Stimulated activated CD4-positive, alpha-beta T cell treated with anti-CD3 and anti-CD28 coated beads, Interleukin-2, amount 100 ng/mL, for 48 hours (primary cell): Measurements from ENCODE around the gene SDK1.

Experiments
- DNase-seq, 2 donors: peaks; one replicate each; pipeline ENCODE4 v3.0.0-alpha.2; 2020

SDK1 gene, protein sequence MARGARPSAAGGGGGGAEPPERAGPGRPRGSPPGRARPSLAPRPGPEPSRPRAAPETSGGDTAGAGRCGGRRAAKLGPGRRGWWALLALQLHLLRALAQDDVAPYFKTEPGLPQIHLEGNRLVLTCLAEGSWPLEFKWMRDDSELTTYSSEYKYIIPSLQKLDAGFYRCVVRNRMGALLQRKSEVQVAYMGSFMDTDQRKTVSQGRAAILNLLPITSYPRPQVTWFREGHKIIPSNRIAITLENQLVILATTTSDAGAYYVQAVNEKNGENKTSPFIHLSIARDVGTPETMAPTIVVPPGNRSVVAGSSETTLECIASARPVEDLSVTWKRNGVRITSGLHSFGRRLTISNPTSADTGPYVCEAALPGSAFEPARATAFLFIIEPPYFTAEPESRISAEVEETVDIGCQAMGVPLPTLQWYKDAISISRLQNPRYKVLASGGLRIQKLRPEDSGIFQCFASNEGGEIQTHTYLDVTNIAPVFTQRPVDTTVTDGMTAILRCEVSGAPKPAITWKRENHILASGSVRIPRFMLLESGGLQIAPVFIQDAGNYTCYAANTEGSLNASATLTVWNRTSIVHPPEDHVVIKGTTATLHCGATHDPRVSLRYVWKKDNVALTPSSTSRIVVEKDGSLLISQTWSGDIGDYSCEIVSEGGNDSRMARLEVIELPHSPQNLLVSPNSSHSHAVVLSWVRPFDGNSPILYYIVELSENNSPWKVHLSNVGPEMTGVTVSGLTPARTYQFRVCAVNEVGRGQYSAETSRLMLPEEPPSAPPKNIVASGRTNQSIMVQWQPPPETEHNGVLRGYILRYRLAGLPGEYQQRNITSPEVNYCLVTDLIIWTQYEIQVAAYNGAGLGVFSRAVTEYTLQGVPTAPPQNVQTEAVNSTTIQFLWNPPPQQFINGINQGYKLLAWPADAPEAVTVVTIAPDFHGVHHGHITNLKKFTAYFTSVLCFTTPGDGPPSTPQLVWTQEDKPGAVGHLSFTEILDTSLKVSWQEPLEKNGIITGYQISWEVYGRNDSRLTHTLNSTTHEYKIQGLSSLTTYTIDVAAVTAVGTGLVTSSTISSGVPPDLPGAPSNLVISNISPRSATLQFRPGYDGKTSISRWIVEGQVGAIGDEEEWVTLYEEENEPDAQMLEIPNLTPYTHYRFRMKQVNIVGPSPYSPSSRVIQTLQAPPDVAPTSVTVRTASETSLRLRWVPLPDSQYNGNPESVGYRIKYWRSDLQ (N-terminal part only)

GRCh38 chr7:3300651-3301448 is at the start of gene SDK1:
SDK1 (plus strand) TSS chr7:3301252; CDS start chr7:3301587, 335 bp downstream.
- peak; percentile 90 to 96 for DNase-seq

GRCh38 chr7:3254718-3255117 is 46.3 kb upstream of the SDK1 start:
- DNase-seq = no peak

DNA sequence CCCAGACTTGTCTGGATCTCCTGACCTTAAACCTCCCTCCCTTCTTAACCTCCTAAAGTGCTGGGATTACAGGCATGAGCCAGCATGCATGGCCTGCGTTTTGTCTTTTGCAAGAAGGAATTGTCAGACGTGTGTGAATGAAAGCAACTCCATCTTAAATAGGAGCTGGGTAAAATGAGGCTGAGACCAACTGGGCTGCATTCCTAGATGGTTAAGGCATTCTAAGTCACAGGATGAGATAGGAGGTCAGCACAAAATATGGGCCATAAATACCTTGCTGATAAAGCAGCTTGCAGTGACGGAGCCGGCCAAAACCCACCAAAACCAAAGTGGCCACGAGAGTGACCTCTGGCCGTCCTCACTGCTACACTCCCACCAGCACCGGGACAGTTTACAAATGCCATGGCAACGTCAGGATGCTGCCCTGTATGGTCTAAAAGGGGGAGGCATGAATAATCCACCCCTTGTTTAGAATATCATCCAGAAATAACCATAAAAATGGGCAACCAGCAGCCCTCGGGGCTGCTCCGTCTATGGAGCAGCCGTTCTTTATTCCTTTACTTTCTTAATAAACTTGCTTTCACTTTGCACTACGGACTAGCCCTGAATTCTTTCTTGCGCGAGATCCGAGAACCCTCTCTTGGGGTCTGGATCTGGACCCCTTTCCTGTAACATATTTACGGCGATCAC is 41.2 kb upstream of the SDK1 start:
- no peak for DNase-seq

DNA sequence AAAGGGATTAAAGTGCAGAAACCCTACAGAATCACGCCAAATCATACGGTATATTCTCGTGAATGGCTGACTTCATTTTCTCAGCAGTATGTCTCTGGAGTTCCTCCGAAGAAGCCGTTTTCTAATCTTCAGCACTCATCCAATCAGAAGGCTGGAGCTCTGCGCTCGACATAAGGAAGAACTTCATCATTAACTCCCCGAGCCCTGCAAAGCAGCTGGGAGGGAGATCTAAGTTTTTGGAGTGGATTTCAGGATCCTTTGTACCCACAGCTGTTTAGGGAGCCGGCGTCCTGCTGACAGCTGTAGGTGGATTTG is 40.7 kb upstream of the SDK1 start:
- DNase-seq = no peak

- no peak for DNase-seq
Observed at GRCh38 chr7:3264693-3265339, 36.2 kb upstream of the SDK1 start.

DNA sequence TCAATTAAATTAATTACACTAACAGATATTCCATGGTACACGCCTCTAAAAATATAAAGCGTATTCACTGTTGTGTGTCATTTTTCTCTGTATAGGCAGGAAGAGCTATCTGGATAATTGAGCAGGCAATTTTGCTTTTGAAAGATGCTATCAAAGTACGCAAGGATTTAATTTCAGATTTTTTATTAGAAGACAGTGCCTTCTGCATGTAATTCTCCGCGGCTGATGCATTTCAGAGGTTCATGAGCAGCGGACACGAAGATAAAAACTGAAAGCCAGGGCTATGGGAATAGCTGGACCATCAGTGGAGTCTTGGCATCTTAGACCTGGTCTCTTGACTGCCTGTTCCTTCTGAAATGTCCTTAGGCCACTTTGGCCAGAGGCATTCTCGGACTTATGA is 35.7 kb upstream of the SDK1 start:
- no peak for DNase-seq

GRCh38 chr7:3266240-3266639 is 34.8 kb upstream of the SDK1 start:
- no peak for DNase-seq

GRCh38 chr7:3267966-3268690 is 32.9 kb upstream of the SDK1 start:
- DNase-seq = no peak

DNA sequence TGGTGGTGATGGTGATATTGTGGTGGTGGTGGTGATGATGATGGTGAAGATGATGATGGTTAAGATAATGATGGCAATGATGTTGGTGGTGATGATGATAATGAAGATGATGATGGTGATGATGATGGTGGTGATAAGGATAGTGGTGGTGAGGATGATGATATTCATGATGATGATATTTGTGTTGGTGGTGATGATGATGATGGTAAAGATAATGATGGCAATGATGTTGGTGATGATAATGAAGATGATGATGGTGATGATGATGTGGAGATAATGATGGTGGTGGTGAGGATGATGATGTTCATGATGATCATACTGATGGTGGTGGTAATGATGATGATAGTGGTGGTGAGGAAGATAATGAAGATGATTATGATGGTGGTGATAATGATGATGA is 30.7 kb upstream of the SDK1 start:
- DNase-seq = no peak

GRCh38 chr7:3271298-3271697 is 29.8 kb upstream of the SDK1 start:
- no peak for DNase-seq

DNA sequence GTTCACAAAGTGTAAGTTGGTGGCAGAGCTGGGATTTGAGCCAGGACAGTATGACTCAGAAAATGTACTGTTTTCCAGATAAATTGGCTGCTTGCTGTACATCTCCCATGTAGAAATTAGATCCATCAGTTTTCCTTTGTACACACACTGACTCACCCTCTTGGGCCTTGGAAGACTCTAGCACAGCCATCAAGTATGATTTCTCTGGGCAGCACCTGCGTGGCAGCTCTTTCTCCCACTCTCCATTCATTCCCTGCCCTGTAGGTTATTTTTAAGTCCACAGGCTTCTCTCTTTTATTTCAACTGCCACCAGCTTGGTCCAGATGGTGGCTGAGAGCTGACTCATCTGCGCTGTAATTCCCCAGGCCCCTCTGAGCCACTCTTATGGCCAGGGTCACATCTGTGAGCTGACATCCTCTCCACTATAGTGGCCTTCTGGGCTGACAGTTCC is 28.3 kb upstream of the SDK1 start:
- DNase-seq = no peak

- DNase-seq = no peak
Observed at GRCh38 chr7:3274131-3274530, 26.9 kb upstream of the SDK1 start.

GRCh38 chr7:3277604-3278572 is 23.2 kb upstream of the SDK1 start:
- no peak for DNase-seq

DNA sequence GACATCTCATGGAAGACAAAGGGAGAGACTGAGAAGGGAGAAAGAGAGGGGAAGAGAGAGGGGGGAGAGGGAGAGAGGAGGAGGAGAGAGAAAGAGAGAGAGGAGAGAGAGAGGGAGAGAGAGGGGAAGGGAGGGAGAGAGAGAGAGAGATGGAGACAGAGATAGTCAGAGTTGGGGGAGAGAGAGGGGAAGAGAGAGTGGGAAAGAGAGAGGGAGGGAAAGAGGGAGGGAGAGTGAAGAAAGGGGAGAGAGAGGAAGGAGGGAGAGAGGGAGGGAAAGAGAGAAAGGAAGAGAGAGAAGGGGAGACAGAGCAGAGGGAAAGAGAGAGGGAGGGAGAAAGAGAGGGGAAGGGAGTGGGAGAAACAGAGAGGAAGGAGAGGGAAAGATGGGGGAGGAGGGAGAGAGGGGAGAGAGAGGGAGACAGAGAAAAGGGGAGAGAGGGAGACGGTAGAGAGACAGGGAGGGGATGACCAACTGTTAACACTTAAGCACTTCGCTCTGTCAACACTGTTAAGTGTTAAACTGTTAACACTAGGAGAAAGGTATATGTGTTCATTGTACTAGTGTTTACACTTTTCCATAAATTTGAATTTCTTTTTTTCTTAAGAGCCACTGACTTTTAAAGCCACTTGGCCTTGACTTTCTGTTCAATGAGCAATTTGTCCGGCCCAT is 21.8 kb upstream of the SDK1 start:
- DNase-seq = no peak

GRCh38 chr7:3280445-3280844 is 20.6 kb upstream of the SDK1 start:
- DNase-seq = no peak

DNA sequence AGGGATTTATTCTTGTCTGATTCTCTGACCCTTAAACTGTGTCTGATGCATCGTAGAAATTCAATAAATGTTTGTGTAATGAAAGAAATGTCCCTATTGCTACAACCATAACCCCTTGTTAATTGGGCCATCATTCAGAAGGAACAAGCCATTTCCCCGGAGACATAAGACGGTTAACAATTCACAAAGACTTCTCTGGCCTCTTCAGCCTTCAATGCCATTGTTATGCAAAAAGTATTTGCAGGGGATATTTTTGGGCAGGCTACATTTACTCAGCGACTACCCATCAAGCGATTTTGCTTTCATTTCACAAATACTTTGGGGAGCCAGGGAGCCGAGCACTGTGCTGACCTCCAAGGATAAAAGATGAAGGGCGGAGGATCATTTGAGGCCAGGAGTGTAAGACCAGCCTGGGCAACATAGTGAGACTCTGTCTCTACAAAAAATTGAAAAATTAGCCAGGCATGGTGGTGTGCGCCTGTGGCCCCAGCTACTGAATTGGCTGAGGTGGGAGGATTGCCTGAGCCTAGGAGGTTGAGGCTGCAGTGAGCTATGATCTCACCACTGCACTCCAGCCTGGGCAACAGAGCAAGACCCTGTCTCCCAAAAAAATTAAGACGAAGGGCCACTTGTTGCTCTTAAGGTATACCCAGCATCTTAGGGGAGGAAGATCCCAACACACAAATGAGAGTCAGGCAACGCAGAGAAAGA is 20.0 kb upstream of the SDK1 start:
- DNase-seq = no peak

GRCh38 chr7:3282457-3282856 is 18.6 kb upstream of the SDK1 start:
- DNase-seq = no peak

- DNase-seq = no peak
Observed at GRCh38 chr7:3283130-3283704, 17.8 kb upstream of the SDK1 start.
